GM12875 (cell line): ENCODE results near the gene DIP2B.

Experiments
- H3K4me3 ChIP-seq: one replicate; pipeline ENCODE4 v1.5.1; 2011; ENCODE audit warnings: low read depth, low read length, control low read depth
- CTCF ChIP-seq: IDR thresholded peaks from 2 replicates; pipeline ENCODE4 v1.5.1; 2011; ENCODE audit warnings: low read depth, mild to moderate bottlenecking, control low read depth, inconsistent platforms, low read length, moderate library complexity, borderline replicate concordance; ENCODE audit not compliant: insufficient read depth

The DIP2B gene

GRCh38 chr12:50636505-50636904 is 131.7 kb downstream of the DIP2B start:
- no peak overlapping the region for H3K4me3 ChIP-seq
- TF ChIP-seq CTCF = no peak

GRCh38 chr12:50637870-50638481 is 133.2 kb downstream of the DIP2B start:
- H3K4me3 ChIP-seq = no peak overlapping the region
- TF ChIP-seq CTCF = no peak

DNA sequence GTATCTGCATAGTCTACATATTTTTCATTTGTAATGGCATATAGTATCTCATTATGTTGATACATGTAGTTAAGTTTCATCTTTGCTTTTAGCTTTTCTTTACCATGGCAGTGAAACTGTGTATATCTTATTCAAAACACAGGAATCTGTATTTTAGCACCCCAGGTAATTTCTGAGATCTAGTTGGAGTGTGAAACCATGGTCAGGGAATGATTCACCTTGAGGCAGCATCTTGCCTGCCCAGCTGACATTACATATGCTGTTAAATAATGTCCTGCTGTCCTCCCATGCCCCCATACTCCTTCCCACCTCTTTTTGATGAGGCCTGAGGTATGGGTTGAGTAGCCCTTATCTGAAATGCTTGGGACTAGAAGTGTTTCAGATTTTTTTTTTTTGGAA is 133.7 kb downstream of the DIP2B start:
- H3K4me3 ChIP-seq = no peak overlapping the region
- no peak for TF ChIP-seq CTCF

DNA sequence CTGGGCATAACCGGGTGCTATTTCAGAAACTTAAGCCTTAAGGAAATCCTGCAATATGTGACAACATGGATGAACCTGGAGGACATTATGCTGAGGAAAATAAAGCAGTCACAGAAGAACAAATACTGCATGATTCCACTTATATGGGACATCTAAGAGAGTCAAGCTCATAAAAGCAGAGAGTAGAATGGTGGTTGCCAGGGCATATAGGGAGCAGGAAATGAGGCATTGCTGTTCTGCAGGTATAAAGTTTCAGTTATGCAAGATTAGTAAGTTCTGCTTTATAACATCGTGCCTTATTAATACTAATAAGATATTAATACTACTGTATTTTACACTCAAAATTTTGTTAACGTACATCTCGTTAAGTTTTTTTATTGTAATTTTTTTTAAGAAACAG is 134.9 kb downstream of the DIP2B start:
- TF ChIP-seq CTCF = no peak
- no peak overlapping the region for H3K4me3 ChIP-seq

DNA sequence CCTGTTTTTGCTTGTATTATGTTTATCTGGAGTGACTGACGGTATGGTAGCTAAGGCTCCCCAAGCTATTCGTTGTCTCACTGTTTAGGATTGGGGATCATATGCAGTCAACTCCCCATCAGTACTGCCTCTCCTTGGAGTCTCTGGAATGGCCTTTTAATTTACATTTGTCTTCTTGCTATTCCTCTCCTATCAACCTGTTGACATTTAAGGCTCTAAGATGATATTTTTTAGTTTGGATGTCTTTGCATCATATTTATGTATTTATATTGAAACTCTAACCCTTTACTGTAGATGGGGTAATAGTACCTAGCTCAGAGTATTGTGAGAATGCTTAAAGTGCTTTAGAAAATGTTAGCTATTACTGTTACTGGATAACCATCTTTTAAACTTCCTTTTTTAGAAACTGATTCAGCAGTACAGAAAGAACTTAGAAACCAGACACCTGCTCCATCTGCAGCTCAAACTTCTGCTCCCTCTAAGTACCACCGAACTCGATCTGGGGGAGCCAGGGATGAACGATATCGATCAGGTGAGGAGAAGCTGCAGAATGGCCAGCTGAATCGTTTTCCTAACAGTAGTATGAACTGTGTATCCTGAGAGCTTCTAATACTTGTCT is 135.6 kb downstream of the DIP2B start:
- H3K4me3 ChIP-seq = no peak overlapping the region
- TF ChIP-seq CTCF = no peak

DNA sequence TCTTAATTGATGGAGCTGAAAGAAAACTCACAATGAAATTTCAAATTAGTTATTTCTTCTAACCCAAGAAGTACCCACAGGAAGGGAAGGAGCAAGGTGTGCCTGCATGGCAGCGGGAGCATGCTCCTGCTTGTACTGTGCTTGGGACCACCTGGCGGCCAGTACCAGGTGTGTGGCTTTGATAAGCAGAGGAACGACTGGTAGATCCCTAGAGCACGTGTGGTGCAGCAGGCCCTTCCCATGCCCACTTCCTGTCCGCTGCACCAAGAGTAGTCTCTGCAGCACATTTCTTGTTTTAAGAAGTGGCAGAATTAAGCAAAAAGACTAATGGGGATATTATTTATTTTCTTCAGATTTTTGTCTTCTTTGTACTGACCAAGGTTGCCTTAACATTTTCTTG is 136.8 kb downstream of the DIP2B start:
- no peak for TF ChIP-seq CTCF
- H3K4me3 ChIP-seq = no peak overlapping the region

DNA sequence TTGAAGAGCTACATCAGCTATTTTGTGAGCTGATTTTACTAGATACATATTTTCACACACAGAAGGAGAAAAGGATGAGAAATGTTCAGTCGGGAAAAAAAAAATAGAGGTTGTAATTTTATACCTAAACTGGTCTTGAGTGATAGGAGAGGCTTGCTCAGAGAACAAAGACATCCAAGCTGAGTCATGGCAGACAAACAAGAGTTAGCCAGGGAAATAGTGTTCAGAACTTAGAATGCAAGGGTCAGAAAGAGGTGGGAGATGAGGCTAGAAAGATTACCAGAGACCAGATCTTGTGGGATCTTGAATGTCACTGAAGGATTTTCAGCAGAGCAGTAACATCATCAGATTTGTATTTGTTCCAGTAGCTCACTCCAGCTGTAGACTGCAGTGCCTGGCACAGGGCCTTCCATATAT is 137.3 kb downstream of the DIP2B start:
- TF ChIP-seq CTCF = no peak
- H3K4me3 ChIP-seq = no peak overlapping the region
